Thyroid gland (tissue), 4 donors: Measurements from ENCODE around the gene UBE2V1. TPM values are rescaled to one million over a fixed set of nuclear protein-coding genes. Genes with fewer than 3 reads are reported as not detected.
A peak's percentile ranks its signal among the peaks of the same experiment; 100 is the strongest.

Source experiments
- DNase-seq, 2 donors: peaks; one replicate each; pipeline ENCODE4 v3.0.0-alpha.2; 2019
- H3K27ac ChIP-seq, 3 donors: fragments of 200-600 bp; sonication (generic); 1 replicate in 2 of 3; 2 replicates in 1 of 3; pipeline ENCODE4 v1.5.1; 2016 to 2019; ENCODE audit warnings: mild to moderate bottlenecking in 1 of 3, moderate library complexity in 1 of 3
- H3K27me3 ChIP-seq: fragments of 200-600 bp; sonication (generic); one replicate; pipeline ENCODE4 v1.5.1; 2019
- H3K36me3 ChIP-seq, 2 donors: fragments of 200-600 bp; sonication (generic); one replicate each; pipeline ENCODE4 v1.5.1; 2016 to 2019
- H3K4me1 ChIP-seq, 2 donors: fragments of 200-600 bp; sonication (generic); one replicate each; pipeline ENCODE4 v1.5.1; 2017 to 2019
- H3K4me3 ChIP-seq, 3 donors: fragments of 200-600 bp; sonication (generic); replicated peaks in 1 of 3; 1 replicate in 2 of 3; 2 replicates in 1 of 3; pipeline ENCODE4 v1.5.1; 2016; ENCODE audit warnings: mild to moderate bottlenecking in 1 of 3
- H3K9me3 ChIP-seq: fragments of 200-600 bp; sonication (generic); one replicate; pipeline ENCODE4 v1.5.1; 2017
- CTCF ChIP-seq, 6 experiments: fragments of 200-600 bp in 3 of 6; fragments of 450-650 bp in 3 of 6; sonication (generic) in 3 of 6; IDR thresholded peaks; one replicate each; pipeline ENCODE4 v1.5.1; 2016 to 2019; ENCODE audit warnings: antibody characterized with exemption in 6 of 6, mild to moderate bottlenecking in 2 of 6, inconsistent platforms in 1 of 6, moderate library complexity in 1 of 6
- POLR2A ChIP-seq, 2 donors: fragments of 450-650 bp; IDR thresholded peaks; one replicate each; pipeline ENCODE4 v1.6.1; 2017; ENCODE audit warnings: antibody characterized with exemption in 2 of 2, mild to moderate bottlenecking in 2 of 2, moderate library complexity in 1 of 2
- WGBS, 2 donors: methylation state at CpG; one replicate each; pipeline ENCODE4 v1.1.5; 2017; 5-methylcytosine and 5-hydroxymethylcytosine counted together
- intact Hi-C: fragments of 100-400 bp; cut with DNase I; formaldehyde crosslinking; loops from one replicate; pipeline ENCODE4 v1.15.1; 2023
- total RNA-seq, 4 donors: library from RNA; depleted of rRNA; stranded (reverse); fragments of >200 nt; gene quantifications; one replicate each; pipeline ENCODE4 v1.2.3, GENCODE V29; 2016

The UBE2V1 gene
- total RNA-seq, 4 donors from 2014 or later, result 77.3 to 110 (median 92.3) TPM

- 72 to 81% methylated on average over 8 to 9 of the region's 9 CpGs for whole genome bisulfite sequencing, 2 donors
- Histone ChIP-seq H3K4me1 (peaks cover 7 to 29% of the 10 kb centered on the region in 2 donors), H3K27me3 (no peaks in the 10 kb centered on the region), H3K9me3 (no peaks in the 10 kb centered on the region), H3K4me3 (no peak overlapping the region), H3K27ac (peak overlapping the region in 1 of 3 donors; percentile 51), H3K36me3 (no peaks in the 10 kb centered on the region)
- TF ChIP-seq POLR2A (IDR thresholded peaks at IDR 0.05), result no peak
- no peak for TF ChIP-seq CTCF (IDR thresholded peaks at IDR 0.05)
- peak in 1 of 2 donors; percentile 27 for DNase-seq
- intact Hi-C loops, result no loop called here
Measured at GRCh38 chr20:50034567-50035180, 78.3 kb downstream of the UBE2V1 start.

GRCh38 chr20:50032955-50033666 lies 79.8 kb downstream of the UBE2V1 start:
- Histone ChIP-seq H3K4me3 (no peak overlapping the region), H3K9me3 (no peaks in the 10 kb centered on the region), H3K36me3 (no peaks in the 10 kb centered on the region), H3K27me3 (no peaks in the 10 kb centered on the region), H3K4me1 (peaks cover 7 to 43% of the 10 kb centered on the region in 2 donors), H3K27ac (no peak overlapping the region)
- TF ChIP-seq CTCF (IDR thresholded peaks at IDR 0.05) (no peak), POLR2A (IDR thresholded peaks at IDR 0.05) (no peak)
- intact Hi-C loops, result no loop called here
- 91 to 97% methylated on average over 7 to 9 of the region's 9 CpGs for WGBS, 2 donors
- no peak for DNase-seq

Other genes starting within 250 kb of the UBE2V1 start
- gene SPATA2, start 197.6 kb downstream of the UBE2V1 start, total RNA-seq, result 10 to 100 TPM in 3 of 4 donors, 1 to 10 TPM in 1; 5.0 to 14.2 (median 12.7) TPM
- 100 to 1,000 TPM; 132 to 279 (median 179) TPM for gene RNF114, start 176.8 kb downstream of the UBE2V1 start, total RNA-seq
- gene SNAI1, start 130.2 kb downstream of the UBE2V1 start, total RNA-seq, result 10 to 100 TPM in 1 of 4 donors, 1 to 10 TPM in 3; 8.2 to 14.1 (median 9.9) TPM
- 10 to 100 TPM; 15.8 to 22.7 (median 19.7) TPM for gene PEDS1, start 40.6 kb upstream of the UBE2V1 start, total RNA-seq
- gene CEBPB, start 77.7 kb upstream of the UBE2V1 start, total RNA-seq, result 100 to 1,000 TPM in 3 of 4 donors, 10 to 100 TPM in 1; 61.7 to 132 (median 104) TPM